ENCODE results near the gene CHN1. TPM values are rescaled to one million over a fixed set of nuclear protein-coding genes. Genes with fewer than 3 reads are reported as not detected.
A peak's percentile ranks its signal among the peaks of the same experiment; 100 is the strongest.

Gene CHN1
- polyA plus RNA-seq, 1 donor = 8.2 TPM

GRCh38 chr2:174768557-174768956 is 236.6 kb downstream of the CHN1 start:
- no peak overlapping the region for H3K27ac ChIP-seq (ENCODE audit: low read length)
- no peaks in the 10 kb centered on the region for H3K9me3 ChIP-seq (ENCODE audit: control insufficient read depth, low read depth, low read length)
- no peaks in the 10 kb centered on the region for H3K27me3 ChIP-seq (ENCODE audit: control insufficient read depth, insufficient read depth, low read length)
- no peaks in the 10 kb centered on the region for H3K4me1 ChIP-seq (ENCODE audit: control insufficient read depth, insufficient read depth, low read length)
- DNase-seq = no peak
- WGBS (ENCODE audit: insufficient coverage, low lambda C conversion rate) = 80% methylated on average over 2 of the region's 9 CpGs
- H3K4me3 ChIP-seq (ENCODE audit: low read length) = no peak overlapping the region
- H3K36me3 ChIP-seq (ENCODE audit: control insufficient read depth, insufficient read depth, low read length) = no peaks in the 10 kb centered on the region

GRCh38 chr2:174766271-174766670 is 238.9 kb downstream of the CHN1 start:
- no peaks in the 10 kb centered on the region for H3K9me3 ChIP-seq (ENCODE audit: control insufficient read depth, low read depth, low read length)
- DNase-seq = no peak
- H3K27ac ChIP-seq (ENCODE audit: low read length) = no peak overlapping the region
- H3K27me3 ChIP-seq (ENCODE audit: control insufficient read depth, insufficient read depth, low read length) = no peaks in the 10 kb centered on the region
- no peak overlapping the region for H3K4me3 ChIP-seq (ENCODE audit: low read length)
- 100% methylated on average over 1 of the region's 1 CpG for WGBS (ENCODE audit: insufficient coverage, low lambda C conversion rate)
- H3K4me1 ChIP-seq (ENCODE audit: control insufficient read depth, insufficient read depth, low read length) = no peaks in the 10 kb centered on the region
- H3K36me3 ChIP-seq (ENCODE audit: control insufficient read depth, insufficient read depth, low read length) = no peaks in the 10 kb centered on the region

- H3K9me3 ChIP-seq (ENCODE audit: control insufficient read depth, low read depth, low read length) = no peaks in the 10 kb centered on the region
These were observed 239.6 kb downstream of the CHN1 start for GRCh38 chr2:174765576-174765975.

GRCh38 chr2:174764280-174765255 is 240.6 kb downstream of the CHN1 start, which contains the start of gene CHRNA1:
TSS of gene CHRNA1 (minus strand) at chr2:174764472. CDS start at chr2:174764394, 78 bp downstream.
- no peaks in the 10 kb centered on the region for H3K9me3 ChIP-seq (ENCODE audit: control insufficient read depth, low read depth, low read length)
- H3K27me3 ChIP-seq (ENCODE audit: control insufficient read depth, insufficient read depth, low read length) = no peaks in the 10 kb centered on the region
- H3K4me3 ChIP-seq (ENCODE audit: low read length) = no peak within 1 kb of the TSS
- no peaks in the 10 kb centered on the region for H3K4me1 ChIP-seq (ENCODE audit: control insufficient read depth, insufficient read depth, low read length)
- H3K27ac ChIP-seq (ENCODE audit: low read length) = no peak within 1 kb of the TSS
- no CpG with 5 or more reads among the region's 13 CpGs for WGBS (ENCODE audit: insufficient coverage, low lambda C conversion rate)
- no peak for DNase-seq
- no peaks in the 10 kb centered on the region for H3K36me3 ChIP-seq (ENCODE audit: control insufficient read depth, insufficient read depth, low read length)

More at GRCh38 chr2:174765576-174765975, 239.6 kb downstream of the CHN1 start:
- Histone ChIP-seq H3K4me1 (ENCODE audit: control insufficient read depth, insufficient read depth, low read length) (no peaks in the 10 kb centered on the region), H3K4me3 (ENCODE audit: low read length) (no peak overlapping the region), H3K36me3 (ENCODE audit: control insufficient read depth, insufficient read depth, low read length) (no peaks in the 10 kb centered on the region), H3K27me3 (ENCODE audit: control insufficient read depth, insufficient read depth, low read length) (no peaks in the 10 kb centered on the region), H3K27ac (ENCODE audit: low read length) (no peak overlapping the region)
- WGBS (ENCODE audit: insufficient coverage, low lambda C conversion rate) = no CpG with 5 or more reads among the region's 4 CpGs
- DNase-seq = no peak

GRCh38 chr2:174763780-174764179 is 241.4 kb downstream of the CHN1 start:
- no CpG with 5 or more reads among the region's 4 CpGs for WGBS (ENCODE audit: insufficient coverage, low lambda C conversion rate)
- H3K9me3 ChIP-seq (ENCODE audit: control insufficient read depth, low read depth, low read length) = no peaks in the 10 kb centered on the region
- no peak overlapping the region for H3K27ac ChIP-seq (ENCODE audit: low read length)
- H3K36me3 ChIP-seq (ENCODE audit: control insufficient read depth, insufficient read depth, low read length) = no peaks in the 10 kb centered on the region
- DNase-seq = no peak
- H3K27me3 ChIP-seq (ENCODE audit: control insufficient read depth, insufficient read depth, low read length) = no peaks in the 10 kb centered on the region
- H3K4me1 ChIP-seq (ENCODE audit: control insufficient read depth, insufficient read depth, low read length) = no peaks in the 10 kb centered on the region
- H3K4me3 ChIP-seq (ENCODE audit: low read length) = no peak overlapping the region

- no peak overlapping the region for H3K27ac ChIP-seq (ENCODE audit: low read length)
- WGBS (ENCODE audit: insufficient coverage, low lambda C conversion rate) = 80% methylated on average over 5 of the region's 5 CpGs
- no peaks in the 10 kb centered on the region for H3K4me1 ChIP-seq (ENCODE audit: control insufficient read depth, insufficient read depth, low read length)
These were observed 242.7 kb downstream of the CHN1 start for GRCh38 chr2:174762464-174762863.

GRCh38 chr2:174761837-174762236 is 243.3 kb downstream of the CHN1 start:
- Histone ChIP-seq H3K36me3 (ENCODE audit: control insufficient read depth, insufficient read depth, low read length) (no peaks in the 10 kb centered on the region), H3K4me1 (ENCODE audit: control insufficient read depth, insufficient read depth, low read length) (no peaks in the 10 kb centered on the region), H3K27ac (ENCODE audit: low read length) (no peak overlapping the region)

More at GRCh38 chr2:174762464-174762863, 242.7 kb downstream of the CHN1 start:
- Histone ChIP-seq H3K36me3 (ENCODE audit: control insufficient read depth, insufficient read depth, low read length) (no peaks in the 10 kb centered on the region), H3K9me3 (ENCODE audit: control insufficient read depth, low read depth, low read length) (no peaks in the 10 kb centered on the region), H3K27me3 (ENCODE audit: control insufficient read depth, insufficient read depth, low read length) (no peaks in the 10 kb centered on the region), H3K4me3 (ENCODE audit: low read length) (no peak overlapping the region)
- no peak for DNase-seq

GRCh38 chr2:174760845-174761473 is 244.2 kb downstream of the CHN1 start:
- H3K4me1 ChIP-seq (ENCODE audit: control insufficient read depth, insufficient read depth, low read length) = no peaks in the 10 kb centered on the region
- H3K9me3 ChIP-seq (ENCODE audit: control insufficient read depth, low read depth, low read length) = no peaks in the 10 kb centered on the region
- H3K36me3 ChIP-seq (ENCODE audit: control insufficient read depth, insufficient read depth, low read length) = no peaks in the 10 kb centered on the region
- peak in 1 of 2 donors; percentile 22 for DNase-seq
- H3K4me3 ChIP-seq (ENCODE audit: low read length) = no peak overlapping the region
- no peaks in the 10 kb centered on the region for H3K27me3 ChIP-seq (ENCODE audit: control insufficient read depth, insufficient read depth, low read length)
- WGBS (ENCODE audit: insufficient coverage, low lambda C conversion rate) = no CpG with 5 or more reads among the region's 5 CpGs
- no peak overlapping the region for H3K27ac ChIP-seq (ENCODE audit: low read length)

More at GRCh38 chr2:174761837-174762236, 243.3 kb downstream of the CHN1 start:
- H3K27me3 ChIP-seq (ENCODE audit: control insufficient read depth, insufficient read depth, low read length) = no peaks in the 10 kb centered on the region
- H3K9me3 ChIP-seq (ENCODE audit: control insufficient read depth, low read depth, low read length) = no peaks in the 10 kb centered on the region
- DNase-seq = no peak
- no peak overlapping the region for H3K4me3 ChIP-seq (ENCODE audit: low read length)

- Histone ChIP-seq H3K36me3 (ENCODE audit: control insufficient read depth, insufficient read depth, low read length) (no peaks in the 10 kb centered on the region), H3K27me3 (ENCODE audit: control insufficient read depth, insufficient read depth, low read length) (no peaks in the 10 kb centered on the region), H3K9me3 (ENCODE audit: control insufficient read depth, low read depth, low read length) (no peaks in the 10 kb centered on the region), H3K27ac (ENCODE audit: low read length) (peak overlapping the region; percentile 12), H3K4me1 (ENCODE audit: control insufficient read depth, insufficient read depth, low read length) (no peaks in the 10 kb centered on the region), H3K4me3 (ENCODE audit: low read length) (no peak overlapping the region)
- no CpG with 5 or more reads among the region's 11 CpGs for WGBS (ENCODE audit: insufficient coverage, low lambda C conversion rate)
- DNase-seq = peak; percentile 70 to 86
These were observed 245.7 kb downstream of the CHN1 start for GRCh38 chr2:174759381-174760065.

- no peak overlapping the region for H3K4me3 ChIP-seq (ENCODE audit: low read length)
- H3K36me3 ChIP-seq (ENCODE audit: control insufficient read depth, insufficient read depth, low read length) = no peaks in the 10 kb centered on the region
- H3K27me3 ChIP-seq (ENCODE audit: control insufficient read depth, insufficient read depth, low read length) = no peaks in the 10 kb centered on the region
- 88% methylated on average over 4 of the region's 10 CpGs for WGBS (ENCODE audit: insufficient coverage, low lambda C conversion rate)
- DNase-seq = no peak
- H3K4me1 ChIP-seq (ENCODE audit: control insufficient read depth, insufficient read depth, low read length) = no peaks in the 10 kb centered on the region
- H3K9me3 ChIP-seq (ENCODE audit: control insufficient read depth, low read depth, low read length) = no peaks in the 10 kb centered on the region
- H3K27ac ChIP-seq (ENCODE audit: low read length) = no peak overlapping the region
These were observed 248.4 kb downstream of the CHN1 start for GRCh38 chr2:174756743-174757142.
